ENCODE results near the gene TMEM88. TPM values are rescaled to one million over a fixed set of nuclear protein-coding genes. Genes with fewer than 3 reads are reported as not detected.

TMEM88 gene
- total RNA-seq, 1 experiment from 2014 or later = 11.3 TPM

DNA sequence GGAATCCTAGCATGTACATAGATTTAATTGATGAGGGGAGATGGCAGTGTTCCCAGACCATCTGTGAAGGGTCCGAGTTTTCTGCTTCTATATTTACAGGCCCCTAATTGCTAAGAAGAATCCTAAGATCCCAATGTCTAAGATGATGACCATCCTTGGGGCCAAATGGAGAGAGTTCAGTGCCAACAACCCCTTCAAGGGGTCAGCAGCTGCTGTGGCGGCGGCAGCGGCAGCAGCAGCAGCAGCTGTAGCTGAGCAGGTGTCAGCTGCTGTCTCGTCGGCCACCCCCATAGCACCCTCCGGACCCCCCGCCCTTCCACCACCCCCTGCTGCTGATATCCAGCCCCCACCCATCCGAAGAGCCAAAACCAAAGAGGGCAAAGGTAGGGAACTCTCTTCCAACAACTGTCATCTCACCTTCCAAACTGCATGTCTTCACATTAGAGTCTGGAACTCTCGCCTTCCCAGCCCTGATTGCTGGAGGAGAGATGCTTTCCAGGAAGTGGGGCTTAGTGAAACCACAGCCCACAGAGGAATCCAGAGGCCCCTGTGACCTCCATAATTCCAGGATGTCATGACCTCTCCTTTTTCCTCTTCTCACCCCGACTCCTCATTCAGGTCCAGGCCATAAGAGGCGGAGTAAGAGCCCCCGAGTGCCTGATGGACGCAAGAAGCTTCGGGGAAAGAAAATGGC, 38.5 kb downstream of the TMEM88 start:
- Histone ChIP-seq H3K27me3 (ENCODE audit: insufficient read depth, low read length) (no peaks in the 10 kb centered on the region), H2BK12ac (ENCODE audit: insufficient read length, low read depth, low read length) (no peak overlapping the region), H2BK120ac (ENCODE audit: low read depth, low read length, poor library complexity, severe bottlenecking) (no peak overlapping the region), H4K5ac (ENCODE audit: insufficient read length, low read depth, low read length) (no peak overlapping the region), H3K9me3 (ENCODE audit: control insufficient read depth, low read depth, low read length) (no peaks in the 10 kb centered on the region), H2AK5ac (ENCODE audit: insufficient read length, low read length) (no peak overlapping the region), H3K18ac (ENCODE audit: insufficient read length, low read depth, low read length) (no peak overlapping the region), H4K20me1 (ENCODE audit: control insufficient read depth, insufficient read depth, insufficient read length) (no peaks in the 10 kb centered on the region), H3K4ac (ENCODE audit: low read depth, low read length) (no peak overlapping the region), H3K23ac (ENCODE audit: insufficient read length, low read depth, low read length) (no peak overlapping the region), H2BK20ac (ENCODE audit: low read depth, low read length, poor library complexity, severe bottlenecking) (no peak overlapping the region), H4K91ac (ENCODE audit: insufficient read length, low read depth, low read length) (no peak overlapping the region), H3K27ac (ENCODE audit: insufficient read length, low read depth, low read length) (no peak overlapping the region), H3K56ac (ENCODE audit: insufficient read length, low read depth, low read length) (no peak overlapping the region), H2AFZ (ENCODE audit: low read length) (no peak overlapping the region), H3K9ac (ENCODE audit: extremely low read depth, insufficient read length, low read length) (no peak overlapping the region), H2BK5ac (ENCODE audit: insufficient read length, low read length) (no peak overlapping the region), H3K79me2 (ENCODE audit: insufficient read depth, low read length) (no peaks in the 10 kb centered on the region), H3T11ph (ENCODE audit: low read length) (no peak overlapping the region), H3K4me1 (ENCODE audit: insufficient read depth, low read length) (no peaks in the 10 kb centered on the region), H4K8ac (replicated peaks; ENCODE audit: insufficient read length, low read depth, low read length) (no peak overlapping the region), H2BK15ac (ENCODE audit: low read depth, low read length) (no peak overlapping the region), H3K14ac (ENCODE audit: insufficient read depth, low read length) (no peak overlapping the region), H3K23me2 (ENCODE audit: insufficient read length, low read depth, low read length, poor library complexity, severe bottlenecking) (no peaks in the 10 kb centered on the region), H3K79me1 (ENCODE audit: insufficient read depth, low read depth, low read length, poor library complexity, severe bottlenecking) (no peaks in the 10 kb centered on the region), H3K4me2 (ENCODE audit: insufficient read depth, insufficient read length, low read length) (no peak overlapping the region)
- no peaks in the 10 kb centered on the region for H3K27me3 Mint-ChIP-seq (ENCODE audit: low read depth)
- no peak overlapping the region for H3K4me3 Mint-ChIP-seq
- H3K27ac Mint-ChIP-seq = no peak overlapping the region; a peak in 1 of 7 replicates
- H3K4me1 Mint-ChIP-seq = peaks cover 0 to 4% of the 10 kb centered on the region in 2 experiments; a peak in 3 of 4 replicates
- no CpG with 5 or more reads among the region's 15 CpGs for WGBS (ENCODE audit: extremely low coverage, insufficient read length, low lambda C conversion rate)
- no peaks in the 10 kb centered on the region for H3K9me3 Mint-ChIP-seq
- TF ChIP-seq, protein P1, sequence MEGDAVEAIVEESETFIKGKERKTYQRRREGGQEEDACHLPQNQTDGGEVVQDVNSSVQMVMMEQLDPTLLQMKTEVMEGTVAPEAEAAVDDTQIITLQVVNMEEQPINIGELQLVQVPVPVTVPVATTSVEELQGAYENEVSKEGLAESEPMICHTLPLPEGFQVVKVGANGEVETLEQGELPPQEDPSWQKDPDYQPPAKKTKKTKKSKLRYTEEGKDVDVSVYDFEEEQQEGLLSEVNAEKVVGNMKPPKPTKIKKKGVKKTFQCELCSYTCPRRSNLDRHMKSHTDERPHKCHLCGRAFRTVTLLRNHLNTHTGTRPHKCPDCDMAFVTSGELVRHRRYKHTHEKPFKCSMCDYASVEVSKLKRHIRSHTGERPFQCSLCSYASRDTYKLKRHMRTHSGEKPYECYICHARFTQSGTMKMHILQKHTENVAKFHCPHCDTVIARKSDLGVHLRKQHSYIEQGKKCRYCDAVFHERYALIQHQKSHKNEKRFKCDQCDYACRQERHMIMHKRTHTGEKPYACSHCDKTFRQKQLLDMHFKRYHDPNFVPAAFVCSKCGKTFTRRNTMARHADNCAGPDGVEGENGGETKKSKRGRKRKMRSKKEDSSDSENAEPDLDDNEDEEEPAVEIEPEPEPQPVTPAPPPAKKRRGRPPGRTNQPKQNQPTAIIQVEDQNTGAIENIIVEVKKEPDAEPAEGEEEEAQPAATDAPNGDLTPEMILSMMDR (conservative IDR thresholded peaks at IDR 0.05) = no peak
- peaks cover 5 to 56% (median 26%) of the 10 kb centered on the region in 3 experiments; a peak in 6 of 7 replicates for H3K36me3 Mint-ChIP-seq (ENCODE audit: insufficient read depth in 1 of 3, low read depth in 3 of 3)
- DNase-seq = no peak
